Fibroblast of villous mesenchyme (primary cell): ENCODE data around the gene APOLD1. TPM values are rescaled to one million over a fixed set of nuclear protein-coding genes. Genes with fewer than 3 reads are reported as not detected.
"Not testable (repeated sequence)": the region's sequence is repeated elsewhere in the genome, so short reads cannot be mapped to it uniquely, and the experiment has no call there.

ENCODE experiments used
- DNase-seq: peaks from one replicate; pipeline ENCODE4 v3.0.0-alpha.2; 2010; ENCODE audit warnings: low read depth
- H3K4me3 ChIP-seq: 2 replicates; pipeline ENCODE4 v1.5.1; 2011; ENCODE audit warnings: low read depth, mild to moderate bottlenecking, low read length
- CTCF ChIP-seq: IDR thresholded peaks from 2 replicates; pipeline ENCODE4 v1.5.1; 2012; ENCODE audit warnings: low read depth, mild to moderate bottlenecking, low read length; ENCODE audit not compliant: insufficient read depth
- total RNA-seq: library from RNA; depleted of rRNA; stranded (reverse); fragments of >200 nt; gene quantifications from 2 replicates; pipeline ENCODE4 v1.2.3, GENCODE V29; 2012

The APOLD1 gene
- total RNA-seq, 1 donor: 14.7 TPM

- H3K4me3 ChIP-seq: no peak overlapping the region
- DNase-seq: no peak
- no peak for TF ChIP-seq CTCF
These were observed 32.2 kb downstream of the APOLD1 start for GRCh38 chr12:12817616-12818015.

GRCh38 chr12:12818701-12819100 lies 33.2 kb downstream of the APOLD1 start:
- DNase-seq: no peak
- H3K4me3 ChIP-seq: no peak overlapping the region
- no peak for TF ChIP-seq CTCF

GRCh38 chr12:12819221-12819620 lies 33.8 kb downstream of the APOLD1 start:
- no peak for TF ChIP-seq CTCF
- DNase-seq: peak; percentile 23
- H3K4me3 ChIP-seq: no peak overlapping the region

- TF ChIP-seq CTCF: no peak
- peak; percentile 97 for DNase-seq
- no peak overlapping the region for H3K4me3 ChIP-seq
These were observed 34.4 kb downstream of the APOLD1 start for GRCh38 chr12:12819752-12820311.

- not testable (repeated sequence) for DNase-seq, H3K4me3 ChIP-seq
These were observed 34.9 kb downstream of the APOLD1 start for GRCh38 chr12:12820376-12820775.

GRCh38 chr12:12821975-12822374 lies 36.5 kb downstream of the APOLD1 start:
- no peak overlapping the region for H3K4me3 ChIP-seq
- no peak for DNase-seq
- TF ChIP-seq CTCF: no peak

GRCh38 chr12:12822886-12823285 lies 37.4 kb downstream of the APOLD1 start:
- DNase-seq: peak; percentile 30
- H3K4me3 ChIP-seq: no peak overlapping the region
- TF ChIP-seq CTCF: no peak
